ENCODE data around the gene CLDN22. TPM values are rescaled to one million over a fixed set of nuclear protein-coding genes. Genes with fewer than 3 reads are reported as not detected.

The CLDN22 gene
- total RNA-seq, 1 donor from 2014 or later: not detected

- ATAC-seq (no peak), DNase-seq (no peak)
- no peak overlapping the region for H3K27ac ChIP-seq
- no peaks in the 10 kb centered on the region for H3K27me3 ChIP-seq (ENCODE audit: low read depth)
- TF ChIP-seq CTCF (IDR thresholded peaks at IDR 0.05): no peak
- intact Hi-C loops (cut with DNase I): no loop called here
- no peak overlapping the region for H3K4me3 ChIP-seq
- H3K4me1 ChIP-seq: no peaks in the 10 kb centered on the region
- no peaks in the 10 kb centered on the region for H3K36me3 ChIP-seq
- no peaks in the 10 kb centered on the region for H3K9me3 ChIP-seq
These were observed 15.5 kb downstream of the CLDN22 start for GRCh38 chr4:183304538-183304937.

- H3K4me3 ChIP-seq: no peak overlapping the region
- no peaks in the 10 kb centered on the region for H3K4me1 ChIP-seq
- ATAC-seq (no peak), DNase-seq (no peak)
- H3K9me3 ChIP-seq: no peaks in the 10 kb centered on the region
- TF ChIP-seq CTCF (IDR thresholded peaks at IDR 0.05): no peak
- intact Hi-C loops (cut with DNase I): no loop called here
- H3K36me3 ChIP-seq: peaks cover 2% of the 10 kb centered on the region
- H3K27me3 ChIP-seq (ENCODE audit: low read depth): no peaks in the 10 kb centered on the region
- no peak overlapping the region for H3K27ac ChIP-seq
These were observed 16.0 kb downstream of the CLDN22 start for GRCh38 chr4:183304067-183304466.

GRCh38 chr4:183303301-183303700 lies 16.8 kb downstream of the CLDN22 start:
- TF ChIP-seq CTCF (IDR thresholded peaks at IDR 0.05): no peak

GRCh38 chr4:183300655-183301054 lies 19.4 kb downstream of the CLDN22 start:
- no peak for TF ChIP-seq CTCF (IDR thresholded peaks at IDR 0.05)

More at GRCh38 chr4:183303301-183303700, 16.8 kb downstream of the CLDN22 start:
- Histone ChIP-seq H3K4me1 (no peaks in the 10 kb centered on the region), H3K4me3 (no peak overlapping the region), H3K27me3 (ENCODE audit: low read depth) (no peaks in the 10 kb centered on the region), H3K9me3 (no peaks in the 10 kb centered on the region), H3K36me3 (peaks cover 6% of the 10 kb centered on the region), H3K27ac (no peak overlapping the region)
- no peak for DNase-seq
- intact Hi-C loops (cut with DNase I): no loop called here
- peak; percentile 82 to 86 for ATAC-seq

GRCh38 chr4:183300070-183300469 lies 20.0 kb downstream of the CLDN22 start:
- peak; percentile 90 to 91 for ATAC-seq
- Histone ChIP-seq H3K9me3 (no peaks in the 10 kb centered on the region), H3K4me1 (no peaks in the 10 kb centered on the region), H3K27me3 (ENCODE audit: low read depth) (no peaks in the 10 kb centered on the region), H3K4me3 (no peak overlapping the region), H3K27ac (peak overlapping the region; percentile 14), H3K36me3 (peaks cover 12% of the 10 kb centered on the region)
- TF ChIP-seq CTCF (IDR thresholded peaks at IDR 0.05): no peak
- peak; percentile 57 for DNase-seq
- intact Hi-C loops (cut with DNase I): no loop called here

More at GRCh38 chr4:183300655-183301054, 19.4 kb downstream of the CLDN22 start:
- no peaks in the 10 kb centered on the region for H3K4me1 ChIP-seq
- ATAC-seq: no peak
- H3K9me3 ChIP-seq: no peaks in the 10 kb centered on the region
- H3K36me3 ChIP-seq: peaks cover 6% of the 10 kb centered on the region
- intact Hi-C loops (cut with DNase I): no loop called here
- no peaks in the 10 kb centered on the region for H3K27me3 ChIP-seq (ENCODE audit: low read depth)
- no peak overlapping the region for H3K27ac ChIP-seq
- no peak overlapping the region for H3K4me3 ChIP-seq
- DNase-seq: no peak

- Histone ChIP-seq H3K9me3 (no peaks in the 10 kb centered on the region), H3K27me3 (ENCODE audit: low read depth) (no peaks in the 10 kb centered on the region), H3K27ac (peak overlapping the region; percentile 14), H3K4me3 (no peak overlapping the region), H3K36me3 (peaks cover 18% of the 10 kb centered on the region), H3K4me1 (no peaks in the 10 kb centered on the region)
- no peak for DNase-seq
- no peak for TF ChIP-seq CTCF (IDR thresholded peaks at IDR 0.05)
- intact Hi-C loops (cut with DNase I): no loop called here
- ATAC-seq: no peak
These were observed 20.6 kb downstream of the CLDN22 start for GRCh38 chr4:183299464-183299863.

Data from lower lobe of right lung (tissue), 2 donors.